AG04449 (cell line): ENCODE results near the gene PIH1D1.
"Not testable (repeated sequence)": the region's sequence is repeated elsewhere in the genome, so short reads cannot be mapped to it uniquely, and the experiment has no call there.

ENCODE experiments used
- CTCF ChIA-PET: fragments of 350-600 bp; formaldehyde crosslinking; extraction: SDS; loops from one replicate; lab custom pipeline; 2021; ENCODE audit warnings: antibody characterized with exemption; lab: Yijun Ruan, JAX
- POLR2A ChIA-PET: fragments of 400-600, 350-600 bp; formaldehyde crosslinking; extraction: SDS; loops from one replicate; lab custom pipeline; 2020; ENCODE audit warnings: antibody characterized with exemption, inconsistent platforms; lab: Yijun Ruan, JAX
- DNase-seq: peaks from one replicate; pipeline ENCODE4 v3.0.0-alpha.2; 2010; ENCODE audit warnings: low read depth, low spot score
- H3K4me3 ChIP-seq: 2 replicates; pipeline ENCODE4 v1.5.1; 2011; ENCODE audit warnings: low read depth, mild to moderate bottlenecking, control low read depth, low read length
- TF ChIP-seq, protein P1 (sequence below): IDR thresholded peaks from one replicate; pipeline ENCODE4 v1.5.1; 2011; ENCODE audit warnings: mild to moderate bottlenecking, moderate library complexity, low read length, control low read depth, inconsistent platforms; ENCODE audit not compliant: insufficient read depth; ENCODE audit errors: missing control alignments

Gene PIH1D1

DNA sequence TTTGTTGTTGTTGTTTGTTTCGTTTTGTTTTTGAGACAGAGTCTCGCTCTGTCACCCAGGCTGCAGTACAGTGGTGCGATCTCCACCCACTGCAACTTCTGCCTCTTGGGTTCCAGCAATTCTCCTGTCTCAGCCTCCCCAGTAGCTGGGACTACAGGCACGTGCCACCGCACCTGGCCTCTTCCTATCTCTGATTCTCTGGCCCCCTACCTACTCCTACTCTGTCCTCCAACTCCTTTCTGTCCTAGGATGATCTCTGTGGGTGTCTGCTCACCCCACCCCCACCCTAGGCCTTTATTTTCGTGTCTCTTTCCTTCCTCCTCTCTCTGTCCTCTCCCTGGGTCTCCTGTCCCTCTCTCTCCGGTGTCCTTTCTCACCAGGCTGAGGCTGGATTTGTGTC lies 1.2 kb downstream of the PIH1D1 start:
- CTCF ChIA-PET = interaction anchor here (1.0 to 1.3 kb wide), 3 partner anchors 44 to 97 kb away, joined by 3 read pairs; no protein-coding TSS in a partner anchor
- POLR2A ChIA-PET = no interaction called here

DNA sequence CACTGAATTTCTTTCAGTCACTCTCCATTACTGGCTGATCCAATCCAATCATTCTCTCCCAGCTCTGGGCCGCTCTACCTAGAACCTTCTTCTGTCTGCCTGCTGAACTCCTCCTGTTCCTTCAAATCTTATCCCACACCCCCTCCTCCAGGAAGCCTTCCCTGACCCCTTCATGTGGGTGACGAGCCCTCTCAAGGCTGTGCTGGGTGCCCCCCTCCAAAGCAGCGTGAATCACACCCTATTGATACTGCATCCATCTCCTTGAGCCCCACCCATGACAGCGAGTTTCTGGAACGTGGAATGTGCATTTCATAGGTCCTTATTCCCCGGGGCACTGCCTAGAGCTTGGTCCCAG lies 3.2 kb downstream of the PIH1D1 start:
- no peak overlapping the region for H3K4me3 ChIP-seq
- no peak for DNase-seq
- ChIA-PET POLR2A (no interaction called here), CTCF (interaction anchor here (1.6 to 5.6 kb wide), 3 partner anchors 25 to 147 kb away, joined by 3 to 50 read pairs (median 5); no protein-coding TSS in a partner anchor)
- TF ChIP-seq, protein P1, sequence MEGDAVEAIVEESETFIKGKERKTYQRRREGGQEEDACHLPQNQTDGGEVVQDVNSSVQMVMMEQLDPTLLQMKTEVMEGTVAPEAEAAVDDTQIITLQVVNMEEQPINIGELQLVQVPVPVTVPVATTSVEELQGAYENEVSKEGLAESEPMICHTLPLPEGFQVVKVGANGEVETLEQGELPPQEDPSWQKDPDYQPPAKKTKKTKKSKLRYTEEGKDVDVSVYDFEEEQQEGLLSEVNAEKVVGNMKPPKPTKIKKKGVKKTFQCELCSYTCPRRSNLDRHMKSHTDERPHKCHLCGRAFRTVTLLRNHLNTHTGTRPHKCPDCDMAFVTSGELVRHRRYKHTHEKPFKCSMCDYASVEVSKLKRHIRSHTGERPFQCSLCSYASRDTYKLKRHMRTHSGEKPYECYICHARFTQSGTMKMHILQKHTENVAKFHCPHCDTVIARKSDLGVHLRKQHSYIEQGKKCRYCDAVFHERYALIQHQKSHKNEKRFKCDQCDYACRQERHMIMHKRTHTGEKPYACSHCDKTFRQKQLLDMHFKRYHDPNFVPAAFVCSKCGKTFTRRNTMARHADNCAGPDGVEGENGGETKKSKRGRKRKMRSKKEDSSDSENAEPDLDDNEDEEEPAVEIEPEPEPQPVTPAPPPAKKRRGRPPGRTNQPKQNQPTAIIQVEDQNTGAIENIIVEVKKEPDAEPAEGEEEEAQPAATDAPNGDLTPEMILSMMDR = no peak

More for the DNA sequence above, 1.2 kb downstream of the PIH1D1 start:
- TF ChIP-seq, protein P1 = no peak
- H3K4me3 ChIP-seq = peak overlapping the region; percentile 40
- no peak for DNase-seq

DNA sequence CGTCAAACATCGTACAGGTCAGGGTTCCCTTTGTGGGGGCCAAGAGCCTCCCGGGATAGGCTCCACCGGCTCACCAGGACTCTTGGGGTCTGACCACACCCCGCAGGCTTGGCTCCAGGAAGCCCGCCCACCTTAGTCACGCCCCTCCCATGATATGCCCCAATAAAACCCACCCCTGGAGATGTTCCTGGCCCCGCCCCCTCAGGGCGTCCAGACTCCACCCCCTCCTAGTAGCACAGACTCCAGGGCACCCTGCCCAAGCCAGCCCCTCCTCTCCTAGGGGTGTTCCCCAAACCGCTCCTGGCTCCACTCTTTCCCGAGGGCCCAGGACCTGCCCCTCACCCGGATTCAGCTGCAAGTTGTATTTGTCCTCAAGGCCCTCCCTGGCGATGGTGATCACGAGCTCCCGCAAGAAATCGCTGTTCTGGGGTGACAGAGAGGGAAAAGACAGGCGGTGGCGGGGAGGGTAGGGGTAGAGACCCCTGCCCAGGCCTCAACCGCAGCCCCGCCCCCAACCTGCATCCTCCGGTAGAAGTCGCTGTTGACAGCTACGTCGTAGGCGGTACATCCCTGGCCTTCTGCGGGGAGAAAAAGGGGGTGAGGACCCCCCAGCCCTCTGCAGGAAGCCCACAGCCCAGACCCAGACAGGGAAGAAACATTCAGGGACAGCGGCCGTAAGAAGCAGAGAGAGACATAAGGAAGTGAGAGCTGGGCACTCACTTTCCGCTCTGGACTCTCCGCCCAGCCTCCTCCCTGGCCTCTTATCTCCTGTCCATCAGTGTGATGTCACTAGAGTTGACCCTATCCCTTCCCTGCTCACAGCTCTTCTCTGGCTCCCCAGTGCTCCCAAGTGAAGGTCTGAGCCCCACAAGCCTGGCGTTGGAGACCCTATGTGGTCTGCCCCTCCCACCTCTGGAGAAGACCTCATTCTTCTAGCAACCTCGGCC lies 3.9 kb downstream of the PIH1D1 start:
- ChIA-PET CTCF (interaction anchor here (1.6 to 5.6 kb wide), 3 partner anchors 26 to 147 kb away, joined by 3 to 50 read pairs (median 5); no protein-coding TSS in a partner anchor), POLR2A (no interaction called here)
- no peak for DNase-seq
- no peak overlapping the region for H3K4me3 ChIP-seq
- TF ChIP-seq, protein P1 = no peak

DNA sequence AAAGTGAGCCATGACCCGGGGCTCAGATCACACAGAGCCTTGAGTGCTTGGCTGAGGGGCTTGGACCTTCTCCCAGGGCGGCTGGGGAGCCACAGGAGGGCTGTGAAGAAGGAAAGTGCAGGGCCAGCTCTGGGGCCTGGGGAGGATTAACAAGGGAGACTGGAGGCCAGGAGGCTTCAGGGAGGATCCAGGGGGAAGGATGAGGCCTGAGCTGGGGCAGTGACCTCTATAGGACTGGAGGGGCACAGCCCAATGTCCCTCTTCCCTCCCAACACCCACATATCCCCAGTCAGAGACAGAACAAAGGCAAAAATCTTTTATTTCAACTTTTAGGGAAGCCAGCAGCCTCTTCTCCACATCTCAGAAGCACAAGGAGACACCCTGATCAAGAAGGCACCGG lies 5.6 kb downstream of the PIH1D1 start:
- no peak overlapping the region for H3K4me3 ChIP-seq
- ChIA-PET CTCF (interaction anchor here (0.6 to 5.6 kb wide), 7 partner anchors 10 to 220 kb away, joined by 3 to 50 read pairs (median 3); no protein-coding TSS in a partner anchor), POLR2A (no interaction called here)
- TF ChIP-seq, protein P1 = no peak
- DNase-seq = no peak

DNA sequence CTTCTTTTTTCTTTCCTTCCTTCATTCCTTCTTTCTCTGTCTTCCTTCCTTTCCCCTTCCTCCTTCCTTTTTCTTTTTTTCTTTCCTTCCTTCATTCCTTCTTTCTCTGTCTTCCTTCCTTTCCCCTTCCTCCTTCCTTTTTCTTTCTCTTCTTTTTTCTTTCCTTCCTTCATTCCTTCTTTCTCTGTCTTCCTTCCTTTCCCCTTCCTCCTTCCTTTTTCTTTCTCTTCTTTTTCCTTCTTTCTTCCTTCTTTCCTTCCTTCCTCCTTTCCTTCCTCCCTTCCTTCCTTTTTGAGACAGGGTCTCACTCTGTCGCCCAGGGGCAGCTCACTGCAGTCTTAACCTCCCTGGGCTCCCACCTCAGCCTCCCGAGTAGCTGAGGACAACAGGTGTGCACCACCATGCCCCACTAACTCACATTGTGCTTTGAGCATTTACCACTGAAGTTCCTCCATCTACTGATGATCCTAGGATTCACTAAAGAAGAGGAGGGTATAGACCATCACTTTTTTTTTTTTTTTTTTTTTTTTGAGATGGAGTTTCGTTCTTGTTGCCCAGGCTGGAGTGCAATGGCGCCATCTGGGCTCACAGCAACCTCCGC lies 7.4 kb downstream of the PIH1D1 start:
- DNase-seq, H3K4me3 ChIP-seq, POLR2A ChIA-PET: not testable (repeated sequence)
- CTCF ChIA-PET = interaction anchor here (0.6 to 5.6 kb wide), 13 partner anchors 8 to 222 kb away, joined by 3 to 50 read pairs (median 3); no protein-coding TSS in a partner anchor

DNA sequence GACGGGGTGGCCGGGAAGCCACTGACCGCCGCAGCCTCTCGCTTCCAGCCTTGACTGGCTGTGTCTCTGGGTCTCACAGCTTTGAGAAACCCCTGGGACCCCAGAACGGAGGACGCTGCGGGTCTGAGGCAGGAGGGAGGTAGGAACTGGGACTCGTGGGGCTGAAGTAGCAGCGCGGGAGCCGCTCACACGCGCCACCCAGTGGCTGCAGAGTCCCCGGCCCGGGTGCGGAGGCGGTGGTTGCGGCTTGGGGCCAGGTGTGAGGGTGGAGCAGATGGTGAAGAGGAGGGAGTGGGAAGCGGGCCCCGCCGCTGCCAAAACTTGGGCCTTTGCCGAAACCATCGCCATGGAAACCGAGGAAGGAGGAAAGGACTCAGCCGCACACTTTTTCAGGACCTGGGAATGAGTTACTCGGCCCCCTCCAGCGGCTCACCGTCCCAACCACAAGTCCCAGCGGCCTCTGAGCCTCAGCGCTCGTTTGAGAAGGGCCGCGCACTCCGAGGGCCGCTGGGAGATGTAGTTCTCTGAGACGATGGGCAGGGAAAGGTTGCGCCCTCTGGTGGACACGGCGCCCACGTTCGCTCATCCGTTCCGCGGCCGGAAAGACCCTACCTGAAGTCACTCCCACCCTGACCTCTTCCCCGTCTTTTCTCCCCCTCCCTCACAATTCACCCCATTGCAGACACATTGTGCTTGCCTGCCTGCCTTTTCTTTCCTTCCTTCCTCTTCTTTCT lies 8.1 kb downstream of the PIH1D1 start:
- TF ChIP-seq, protein P1 = peak; percentile 99
- peak overlapping the region; percentile 69 for H3K4me3 ChIP-seq
- ChIA-PET CTCF (interaction anchor here (0.6 to 5.6 kb wide), 12 partner anchors 10 to 217 kb away, joined by 3 to 50 read pairs (median 4); partner anchors contain the start of genes ALDH16A1 and PTH2), POLR2A (no interaction called here)
- DNase-seq = peak; percentile 50
